ENCODE measurements around the gene KCNQ4. TPM values are rescaled to one million over a fixed set of nuclear protein-coding genes. Genes with fewer than 3 reads are reported as not detected.

Gene KCNQ4
- total RNA-seq, 1 donor from 2014 or later: 0.78 TPM

GRCh38 chr1:40829631-40830245 is 46.2 kb downstream of the KCNQ4 start:
- Mint-ChIP-seq H3K36me3 (no peaks in the 10 kb centered on the region), H3K4me1 (peaks cover 13% of the 10 kb centered on the region), H3K4me3 (no peak overlapping the region), H3K9me3 (no peaks in the 10 kb centered on the region), H3K27me3 (ENCODE audit: low read depth) (no peaks in the 10 kb centered on the region), H3K27ac (no peak overlapping the region)
- TF ChIP-seq CTCF (IDR thresholded peaks at IDR 0.05; ENCODE audit: unreplicated experiment): no peak
- no peak for DNase-seq (ENCODE audit: low spot score in 2 of 2, unreplicated experiment in 2 of 2)

GRCh38 chr1:40830419-40830943 is 46.9 kb downstream of the KCNQ4 start:
- Mint-ChIP-seq H3K9me3 (no peaks in the 10 kb centered on the region), H3K27me3 (ENCODE audit: low read depth) (no peaks in the 10 kb centered on the region), H3K4me1 (peaks cover 6% of the 10 kb centered on the region), H3K36me3 (no peaks in the 10 kb centered on the region), H3K4me3 (no peak overlapping the region), H3K27ac (no peak overlapping the region)
- no peak for TF ChIP-seq CTCF (IDR thresholded peaks at IDR 0.05; ENCODE audit: unreplicated experiment)
- DNase-seq (ENCODE audit: low spot score in 2 of 2, unreplicated experiment in 2 of 2): no peak

GRCh38 chr1:40831001-40831732 is 47.6 kb downstream of the KCNQ4 start:
- Mint-ChIP-seq H3K27me3 (ENCODE audit: low read depth) (no peaks in the 10 kb centered on the region), H3K27ac (no peak overlapping the region), H3K9me3 (no peaks in the 10 kb centered on the region), H3K4me3 (no peak overlapping the region), H3K4me1 (peaks cover under 1% of the 10 kb centered on the region), H3K36me3 (no peaks in the 10 kb centered on the region)
- no peak for TF ChIP-seq CTCF (IDR thresholded peaks at IDR 0.05; ENCODE audit: unreplicated experiment)
- DNase-seq (ENCODE audit: low spot score in 2 of 2, unreplicated experiment in 2 of 2): no peak

- no peak for DNase-seq (ENCODE audit: low spot score in 2 of 2, unreplicated experiment in 2 of 2)
- Mint-ChIP-seq H3K27ac (no peak overlapping the region), H3K36me3 (no peaks in the 10 kb centered on the region), H3K4me3 (no peak overlapping the region), H3K4me1 (no peaks in the 10 kb centered on the region), H3K27me3 (ENCODE audit: low read depth) (no peaks in the 10 kb centered on the region), H3K9me3 (no peaks in the 10 kb centered on the region)
- no peak for TF ChIP-seq CTCF (IDR thresholded peaks at IDR 0.05; ENCODE audit: unreplicated experiment)
These were observed 50.4 kb downstream of the KCNQ4 start for GRCh38 chr1:40833979-40834378.

GRCh38 chr1:40834968-40835545 is 51.5 kb downstream of the KCNQ4 start:
- Mint-ChIP-seq H3K4me1 (no peaks in the 10 kb centered on the region), H3K27me3 (ENCODE audit: low read depth) (no peaks in the 10 kb centered on the region), H3K9me3 (no peaks in the 10 kb centered on the region), H3K36me3 (no peaks in the 10 kb centered on the region), H3K4me3 (no peak overlapping the region), H3K27ac (no peak overlapping the region)
- TF ChIP-seq CTCF (IDR thresholded peaks at IDR 0.05; ENCODE audit: unreplicated experiment): no peak
- no peak for DNase-seq (ENCODE audit: low spot score in 2 of 2, unreplicated experiment in 2 of 2)

Data from mesothelial cell of epicardium (in vitro differentiated cells).